ENCODE measurements around the gene L3MBTL3.
A peak's percentile ranks its signal among the peaks of the same experiment; 100 is the strongest.

The L3MBTL3 gene

DNA sequence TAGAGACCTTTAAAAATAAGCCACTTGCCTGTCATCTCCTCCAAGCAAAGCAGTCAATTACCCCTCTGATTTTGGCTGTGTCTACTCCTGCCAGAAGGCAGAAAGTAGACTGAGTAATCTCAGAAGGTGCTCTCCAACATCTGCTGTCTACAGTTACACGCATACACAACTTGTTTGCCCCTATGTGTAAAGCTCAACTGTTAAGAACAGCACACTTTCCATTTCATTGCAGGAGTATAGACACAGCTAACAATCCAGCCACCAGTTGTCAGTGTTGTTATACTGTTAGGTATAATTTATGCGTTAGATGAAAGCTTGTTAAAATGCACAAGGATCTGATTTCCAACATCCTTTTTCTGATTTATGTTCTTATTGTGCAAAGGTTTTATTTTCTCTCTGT is 116.2 kb downstream of the L3MBTL3 start:
- H3K4me3 ChIP-seq (ENCODE audit: control insufficient read depth, low read depth, low read length): no peak overlapping the region
- TF ChIP-seq, protein P1, sequence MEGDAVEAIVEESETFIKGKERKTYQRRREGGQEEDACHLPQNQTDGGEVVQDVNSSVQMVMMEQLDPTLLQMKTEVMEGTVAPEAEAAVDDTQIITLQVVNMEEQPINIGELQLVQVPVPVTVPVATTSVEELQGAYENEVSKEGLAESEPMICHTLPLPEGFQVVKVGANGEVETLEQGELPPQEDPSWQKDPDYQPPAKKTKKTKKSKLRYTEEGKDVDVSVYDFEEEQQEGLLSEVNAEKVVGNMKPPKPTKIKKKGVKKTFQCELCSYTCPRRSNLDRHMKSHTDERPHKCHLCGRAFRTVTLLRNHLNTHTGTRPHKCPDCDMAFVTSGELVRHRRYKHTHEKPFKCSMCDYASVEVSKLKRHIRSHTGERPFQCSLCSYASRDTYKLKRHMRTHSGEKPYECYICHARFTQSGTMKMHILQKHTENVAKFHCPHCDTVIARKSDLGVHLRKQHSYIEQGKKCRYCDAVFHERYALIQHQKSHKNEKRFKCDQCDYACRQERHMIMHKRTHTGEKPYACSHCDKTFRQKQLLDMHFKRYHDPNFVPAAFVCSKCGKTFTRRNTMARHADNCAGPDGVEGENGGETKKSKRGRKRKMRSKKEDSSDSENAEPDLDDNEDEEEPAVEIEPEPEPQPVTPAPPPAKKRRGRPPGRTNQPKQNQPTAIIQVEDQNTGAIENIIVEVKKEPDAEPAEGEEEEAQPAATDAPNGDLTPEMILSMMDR (conservative IDR thresholded peaks at IDR 0.05; ENCODE audit: control insufficient read depth, insufficient read depth, low read depth, low read length): no peak
- DNase-seq (ENCODE audit: low read depth): no peak

DNA sequence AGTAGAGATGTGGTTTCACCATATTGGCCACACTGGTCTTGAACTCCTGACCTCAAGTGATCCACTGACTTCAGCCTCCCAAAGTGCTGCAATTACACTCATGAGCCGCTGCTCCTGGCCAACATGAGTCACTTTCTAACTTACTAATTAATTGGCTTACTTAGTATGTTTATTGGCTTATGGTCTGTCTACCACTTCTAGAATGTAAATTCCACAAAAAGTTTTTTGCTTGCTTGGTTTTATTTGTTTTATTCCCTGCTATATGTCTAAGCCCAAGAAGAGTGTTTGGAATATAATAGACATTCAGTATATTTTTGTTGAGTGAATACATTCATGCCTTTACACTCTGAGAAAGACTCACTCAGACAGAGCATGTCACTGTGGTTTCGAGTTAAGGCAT is 118.4 kb downstream of the L3MBTL3 start:
- no peak overlapping the region for H3K4me3 ChIP-seq (ENCODE audit: control insufficient read depth, low read depth, low read length)
- peak; percentile 12 for DNase-seq (ENCODE audit: low read depth)
- TF ChIP-seq, protein P1 (conservative IDR thresholded peaks at IDR 0.05; ENCODE audit: control insufficient read depth, insufficient read depth, low read depth, low read length): no peak

DNA sequence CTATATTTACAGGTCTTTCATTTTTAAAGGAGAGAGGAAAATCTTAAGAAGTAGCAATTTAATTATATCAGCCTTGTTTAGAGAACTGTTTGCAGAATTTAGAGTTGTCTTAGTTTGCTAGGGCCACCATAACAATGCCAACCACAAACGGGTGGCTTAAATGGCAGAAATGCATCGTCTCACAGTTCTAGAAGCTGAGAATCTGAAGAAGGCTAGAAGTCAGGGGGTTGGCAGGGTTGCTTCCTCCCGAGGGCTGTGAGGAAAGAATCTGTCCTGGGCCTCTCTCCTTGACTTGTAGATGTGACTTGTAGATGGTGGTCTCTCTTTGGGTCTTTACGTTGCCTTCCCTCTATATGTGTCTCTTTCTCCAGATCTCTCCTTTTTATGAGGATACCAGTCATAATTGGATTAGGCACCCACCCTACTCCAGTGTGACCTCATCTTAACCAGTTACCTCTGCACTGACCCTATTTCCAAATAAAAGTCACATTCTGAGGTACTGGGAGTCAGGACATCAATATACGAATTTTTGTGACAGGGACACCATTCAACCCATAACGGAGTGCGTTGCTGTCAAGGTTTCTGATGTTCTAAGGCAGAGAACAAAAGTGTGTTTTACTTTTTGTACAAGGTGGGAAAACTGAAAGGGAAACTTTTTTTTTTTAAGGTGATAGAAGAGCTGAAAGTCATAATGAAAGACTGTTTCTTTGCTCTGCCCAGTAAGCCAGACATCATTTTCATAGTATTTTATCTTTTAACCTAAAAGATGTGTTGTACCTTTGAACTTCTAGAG is 119.9 kb downstream of the L3MBTL3 start:
- no peak for DNase-seq (ENCODE audit: low read depth)
- H3K4me3 ChIP-seq (ENCODE audit: control insufficient read depth, low read depth, low read length): no peak overlapping the region
- TF ChIP-seq, protein P1 (conservative IDR thresholded peaks at IDR 0.05; ENCODE audit: control insufficient read depth, insufficient read depth, low read depth, low read length): no peak

DNA sequence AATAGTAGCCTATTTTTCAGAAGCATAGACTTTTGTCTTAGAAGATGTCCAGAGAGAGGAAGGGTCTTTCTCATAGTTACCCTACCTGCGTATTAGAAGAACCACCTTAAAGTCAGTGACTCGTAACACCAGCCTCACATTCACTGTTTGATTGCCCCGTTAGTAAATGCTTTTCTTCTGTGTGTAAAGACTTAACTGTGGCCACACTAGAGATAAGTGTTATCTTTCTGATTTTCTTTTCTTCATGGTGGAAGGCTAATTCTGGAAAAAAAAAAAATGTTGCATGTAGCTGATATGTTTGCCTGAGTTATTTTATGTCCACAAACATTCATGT is 120.5 kb downstream of the L3MBTL3 start:
- H3K4me3 ChIP-seq (ENCODE audit: control insufficient read depth, low read depth, low read length): no peak overlapping the region
- TF ChIP-seq, protein P1 (conservative IDR thresholded peaks at IDR 0.05; ENCODE audit: control insufficient read depth, insufficient read depth, low read depth, low read length): no peak
- no peak for DNase-seq (ENCODE audit: low read depth)

DNA sequence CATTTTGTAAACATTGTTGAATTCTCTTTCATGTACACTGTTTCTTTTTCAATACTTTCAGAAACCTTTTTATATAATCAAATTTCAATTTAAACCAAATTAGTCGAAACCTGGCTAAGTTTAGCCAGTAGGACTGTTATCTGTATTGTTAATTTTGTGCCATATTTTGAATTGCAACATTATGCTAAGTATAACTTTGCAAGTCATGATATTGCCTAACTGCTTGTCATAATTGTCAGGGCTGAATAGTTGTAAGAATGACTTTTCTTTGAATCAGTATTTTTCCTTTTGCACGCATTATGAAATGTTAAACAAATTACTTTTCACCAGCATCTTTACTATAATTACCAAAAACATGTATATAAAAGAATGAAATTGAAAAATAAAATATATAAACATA is 121.7 kb downstream of the L3MBTL3 start:
- TF ChIP-seq, protein P1 (conservative IDR thresholded peaks at IDR 0.05; ENCODE audit: control insufficient read depth, insufficient read depth, low read depth, low read length): no peak
- peak; percentile 11 for DNase-seq (ENCODE audit: low read depth)
- H3K4me3 ChIP-seq (ENCODE audit: control insufficient read depth, low read depth, low read length): no peak overlapping the region

DNA sequence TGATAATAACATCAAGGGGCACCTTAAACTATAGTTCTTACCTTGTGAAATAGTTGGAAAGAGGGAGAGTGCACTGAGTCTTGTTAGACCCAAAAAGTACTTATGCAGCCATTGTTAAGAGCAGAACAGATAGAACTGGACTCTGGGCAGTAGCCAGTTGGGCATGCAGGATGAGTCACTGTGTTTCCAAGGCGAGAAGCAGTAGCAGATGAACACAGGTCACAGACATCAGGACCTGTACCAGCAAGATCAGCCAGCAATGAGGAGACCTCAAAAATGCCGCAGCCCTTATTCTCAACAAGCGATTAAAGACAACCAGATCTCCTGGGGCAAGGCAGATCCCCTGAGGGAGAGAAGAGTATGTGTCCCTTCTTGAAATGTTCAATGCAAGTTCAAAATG is 125.3 kb downstream of the L3MBTL3 start:
- peak; percentile 47 for DNase-seq (ENCODE audit: low read depth)
- TF ChIP-seq, protein P1 (conservative IDR thresholded peaks at IDR 0.05; ENCODE audit: control insufficient read depth, insufficient read depth, low read depth, low read length): no peak

More for the DNA sequence above, 125.3 kb downstream of the L3MBTL3 start:
- H3K4me3 ChIP-seq (ENCODE audit: control insufficient read depth, low read depth, low read length): no peak overlapping the region
